ENCODE data around the gene CDH13.

The CDH13 gene

DNA sequence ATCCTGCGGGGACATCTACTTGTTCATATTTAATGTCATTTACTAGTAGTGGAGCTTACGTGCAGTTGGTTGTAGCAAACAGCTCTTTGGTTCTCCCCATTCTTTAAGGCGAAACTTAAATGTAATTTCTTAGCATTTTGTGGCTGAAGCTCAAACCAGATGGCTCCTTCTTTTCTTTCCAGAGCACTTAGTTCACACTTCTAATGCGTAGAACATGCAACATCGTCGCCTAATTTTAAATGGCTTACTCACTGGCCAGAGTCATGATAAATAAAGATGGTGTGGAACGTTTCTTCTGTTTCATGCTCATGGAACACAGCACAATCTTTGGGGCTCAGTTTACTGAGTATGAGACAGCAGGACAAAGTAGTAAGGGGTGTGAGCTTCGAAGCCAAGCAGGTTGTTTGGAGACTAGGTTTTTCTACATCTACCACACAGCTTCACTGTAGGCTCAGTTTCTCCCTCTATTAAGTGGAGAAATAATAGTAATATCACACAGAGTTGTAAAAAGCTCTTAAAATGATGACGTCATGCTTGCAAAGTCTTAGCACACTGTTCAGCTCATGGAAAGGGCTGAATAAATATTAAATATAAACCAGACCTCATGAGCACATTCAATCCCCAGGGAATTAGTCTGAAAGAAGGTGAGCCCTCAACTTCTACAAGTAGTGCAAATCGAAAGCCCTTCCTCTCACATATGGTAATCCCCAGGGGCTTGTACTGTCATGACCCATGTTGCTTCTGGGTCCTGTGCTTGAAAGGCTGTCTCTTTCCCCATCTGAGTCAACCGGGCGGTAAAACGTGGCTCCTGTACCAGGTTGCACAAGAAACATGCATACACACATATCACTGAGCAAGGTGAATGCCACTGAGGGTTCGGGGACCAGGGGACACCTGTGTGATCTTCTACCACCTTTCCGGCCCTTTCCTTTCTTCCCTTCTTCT is 384.3 kb downstream of the CDH13 start:
- Histone ChIP-seq H3K36me3 (replicated peaks; ENCODE audit: insufficient read depth, low read length) (no peaks in the 10 kb centered on the region), H2AFZ (ENCODE audit: low read length) (no peak overlapping the region), H3K27me3 (replicated peaks; ENCODE audit: insufficient read depth, low read length) (no peaks in the 10 kb centered on the region), H3F3A (ENCODE audit: insufficient read depth, low read length) (no peaks in the 10 kb centered on the region), H3K4me1 (ENCODE audit: low read length) (no peaks in the 10 kb centered on the region), H3K79me2 (ENCODE audit: low read length) (no peaks in the 10 kb centered on the region), H3K4me2 (ENCODE audit: low read depth, low read length) (no peak overlapping the region), H3K27ac (ENCODE audit: low read length) (no peak overlapping the region), H3K9me3 (replicated peaks; ENCODE audit: insufficient read depth, low read length) (no peaks in the 10 kb centered on the region), H3K9me2 (replicated peaks; ENCODE audit: insufficient read depth, low read length) (no peaks in the 10 kb centered on the region), H3K4me3 (ENCODE audit: low read length) (no peak overlapping the region), H4K20me1 (ENCODE audit: insufficient read depth, low read length) (no peaks in the 10 kb centered on the region), H3K9ac (ENCODE audit: low read length) (no peak overlapping the region)
- no peak for TF ChIP-seq EZH2phosphoT487 (IDR thresholded peaks at IDR 0.05; ENCODE audit: low read length)
- TF ChIP-seq EZH2 (optimal IDR thresholded peaks at IDR 0.05; ENCODE audit: low read depth, low read length) = no peak
- no peak for TF ChIP-seq CTCF (IDR thresholded peaks at IDR 0.05; ENCODE audit: low read length)
- DNase-seq = no peak

DNA sequence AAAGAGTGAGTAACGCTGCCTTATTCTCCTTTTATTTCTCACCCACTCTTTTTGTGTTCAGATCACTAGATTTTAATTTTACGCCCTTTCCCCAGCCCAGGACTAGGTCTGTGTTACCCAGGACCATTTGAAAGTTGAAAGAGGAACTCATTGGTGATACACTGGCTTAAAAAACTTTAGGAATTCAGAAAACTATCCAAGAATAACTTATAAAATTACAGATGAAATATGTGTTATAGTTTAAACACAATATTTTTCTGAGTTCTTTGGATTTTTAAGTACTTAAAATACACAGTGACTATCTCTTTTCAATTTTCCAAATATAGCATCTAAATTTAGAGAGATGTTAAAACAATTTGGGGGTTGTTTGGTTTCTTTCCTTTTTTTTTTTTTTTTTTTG is 385.2 kb downstream of the CDH13 start:
- no peaks in the 10 kb centered on the region for H3K9me3 ChIP-seq (replicated peaks; ENCODE audit: insufficient read depth, low read length)
- H3K79me2 ChIP-seq (ENCODE audit: low read length) = no peaks in the 10 kb centered on the region
- H2AFZ ChIP-seq (ENCODE audit: low read length) = no peak overlapping the region
- H3K9ac ChIP-seq (ENCODE audit: low read length) = no peak overlapping the region
- no peak overlapping the region for H3K4me3 ChIP-seq (ENCODE audit: low read length)
- H3K27ac ChIP-seq (ENCODE audit: low read length) = no peak overlapping the region
- H3K36me3 ChIP-seq (replicated peaks; ENCODE audit: insufficient read depth, low read length) = no peaks in the 10 kb centered on the region
- no peaks in the 10 kb centered on the region for H4K20me1 ChIP-seq (ENCODE audit: insufficient read depth, low read length)
- no peaks in the 10 kb centered on the region for H3K9me2 ChIP-seq (replicated peaks; ENCODE audit: insufficient read depth, low read length)
- H3F3A ChIP-seq (ENCODE audit: insufficient read depth, low read length) = no peaks in the 10 kb centered on the region
- no peaks in the 10 kb centered on the region for H3K27me3 ChIP-seq (replicated peaks; ENCODE audit: insufficient read depth, low read length)
- H3K4me1 ChIP-seq (ENCODE audit: low read length) = no peaks in the 10 kb centered on the region
- no peak for TF ChIP-seq CTCF (IDR thresholded peaks at IDR 0.05; ENCODE audit: low read length)
- no peak for TF ChIP-seq EZH2phosphoT487 (IDR thresholded peaks at IDR 0.05; ENCODE audit: low read length)
- TF ChIP-seq EZH2 (optimal IDR thresholded peaks at IDR 0.05; ENCODE audit: low read depth, low read length) = no peak
- H3K4me2 ChIP-seq (ENCODE audit: low read depth, low read length) = no peak overlapping the region
- DNase-seq = no peak

DNA sequence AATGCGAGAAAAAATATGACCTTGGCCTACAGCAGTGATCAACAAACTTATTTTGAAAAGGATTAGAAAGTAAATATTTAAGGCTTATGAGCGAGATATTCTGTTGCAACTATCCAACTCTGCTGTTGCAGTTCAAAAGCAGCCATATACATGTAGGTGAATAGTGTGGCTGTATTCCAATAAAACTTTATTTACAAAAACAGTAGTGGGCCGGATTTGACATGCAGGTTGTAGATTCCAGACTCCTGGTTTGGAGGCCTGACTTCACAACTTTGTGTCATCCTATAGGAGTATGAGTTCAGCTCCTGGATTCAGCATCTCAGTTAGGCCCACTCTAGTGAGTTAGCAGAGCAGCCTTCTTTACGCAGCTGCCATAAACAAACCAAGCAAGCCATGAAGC is 386.3 kb downstream of the CDH13 start:
- Histone ChIP-seq H4K20me1 (ENCODE audit: insufficient read depth, low read length) (no peaks in the 10 kb centered on the region), H3K4me1 (ENCODE audit: low read length) (no peaks in the 10 kb centered on the region), H3F3A (ENCODE audit: insufficient read depth, low read length) (no peaks in the 10 kb centered on the region), H2AFZ (ENCODE audit: low read length) (no peak overlapping the region), H3K27ac (ENCODE audit: low read length) (no peak overlapping the region), H3K36me3 (replicated peaks; ENCODE audit: insufficient read depth, low read length) (no peaks in the 10 kb centered on the region), H3K4me3 (ENCODE audit: low read length) (no peak overlapping the region), H3K4me2 (ENCODE audit: low read depth, low read length) (no peak overlapping the region), H3K9me2 (replicated peaks; ENCODE audit: insufficient read depth, low read length) (no peaks in the 10 kb centered on the region), H3K27me3 (replicated peaks; ENCODE audit: insufficient read depth, low read length) (no peaks in the 10 kb centered on the region), H3K79me2 (ENCODE audit: low read length) (no peaks in the 10 kb centered on the region), H3K9me3 (replicated peaks; ENCODE audit: insufficient read depth, low read length) (no peaks in the 10 kb centered on the region), H3K9ac (ENCODE audit: low read length) (no peak overlapping the region)
- no peak for DNase-seq
- TF ChIP-seq EZH2 (optimal IDR thresholded peaks at IDR 0.05; ENCODE audit: low read depth, low read length) = no peak
- no peak for TF ChIP-seq CTCF (IDR thresholded peaks at IDR 0.05; ENCODE audit: low read length)
